GM13976 (cell line): ENCODE data around the gene RANBP17.
"Not testable (repeated sequence)": the region's sequence is repeated elsewhere in the genome, so short reads cannot be mapped to it uniquely, and the experiment has no call there.

Source experiments
- DNase-seq: peaks from one replicate; pipeline ENCODE4 v3.0.0; 2012; ENCODE audit warnings: low spot score
- in situ Hi-C: fragments of 300-500 bp; cut with MboI; formaldehyde crosslinking; loops from one replicate; pipeline ENCODE4 v1.12.0; 2022; ENCODE audit warnings: low sequenced_read_pairs, mixed read lengths, inconsistent platforms; ENCODE audit not compliant: unreplicated experiment
- TF ChIP-seq, protein P1 (sequence below): IDR thresholded peaks from 2 replicates; pipeline ENCODE4 v1.5.1; 2012; ENCODE audit warnings: borderline replicate concordance, mild to moderate bottlenecking; ENCODE audit not compliant: insufficient read depth; ENCODE audit errors: extremely low read depth, missing control alignments, control extremely low read depth

RANBP17 gene

DNA sequence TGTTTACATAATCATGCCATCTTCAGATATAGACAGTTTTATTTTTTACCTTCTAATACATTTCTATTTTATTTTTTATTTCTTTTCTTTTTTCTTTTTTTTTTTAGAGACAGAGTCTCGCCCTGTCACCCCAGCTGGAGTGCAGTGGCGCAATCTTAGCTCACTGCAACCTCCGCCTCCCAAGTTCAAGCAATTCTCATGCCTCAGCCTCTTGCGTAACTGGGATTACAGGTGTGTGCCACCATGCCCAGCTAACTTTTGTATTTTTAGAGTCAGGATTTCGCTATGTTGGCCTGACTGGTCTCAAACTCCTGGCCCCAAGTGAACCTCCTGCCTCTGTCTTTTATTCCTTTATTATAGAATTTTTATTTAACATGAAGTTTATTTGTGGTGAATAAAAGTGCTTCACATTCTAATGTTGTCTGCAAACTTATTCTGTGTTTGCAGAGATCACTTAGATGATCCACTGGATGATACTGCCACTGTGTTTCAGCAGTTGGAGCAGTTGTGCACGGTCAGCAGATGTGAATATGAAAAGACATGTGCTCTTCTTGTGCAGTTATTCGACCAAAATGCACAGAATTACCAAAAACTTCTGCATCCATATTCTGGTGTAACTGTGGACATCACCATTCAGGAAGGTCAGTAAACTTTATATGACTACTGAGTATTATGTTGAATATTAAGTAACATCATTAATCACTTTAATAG lies 62.2 kb downstream of the RANBP17 start:
- DNase-seq: no peak
- TF ChIP-seq, protein P1, sequence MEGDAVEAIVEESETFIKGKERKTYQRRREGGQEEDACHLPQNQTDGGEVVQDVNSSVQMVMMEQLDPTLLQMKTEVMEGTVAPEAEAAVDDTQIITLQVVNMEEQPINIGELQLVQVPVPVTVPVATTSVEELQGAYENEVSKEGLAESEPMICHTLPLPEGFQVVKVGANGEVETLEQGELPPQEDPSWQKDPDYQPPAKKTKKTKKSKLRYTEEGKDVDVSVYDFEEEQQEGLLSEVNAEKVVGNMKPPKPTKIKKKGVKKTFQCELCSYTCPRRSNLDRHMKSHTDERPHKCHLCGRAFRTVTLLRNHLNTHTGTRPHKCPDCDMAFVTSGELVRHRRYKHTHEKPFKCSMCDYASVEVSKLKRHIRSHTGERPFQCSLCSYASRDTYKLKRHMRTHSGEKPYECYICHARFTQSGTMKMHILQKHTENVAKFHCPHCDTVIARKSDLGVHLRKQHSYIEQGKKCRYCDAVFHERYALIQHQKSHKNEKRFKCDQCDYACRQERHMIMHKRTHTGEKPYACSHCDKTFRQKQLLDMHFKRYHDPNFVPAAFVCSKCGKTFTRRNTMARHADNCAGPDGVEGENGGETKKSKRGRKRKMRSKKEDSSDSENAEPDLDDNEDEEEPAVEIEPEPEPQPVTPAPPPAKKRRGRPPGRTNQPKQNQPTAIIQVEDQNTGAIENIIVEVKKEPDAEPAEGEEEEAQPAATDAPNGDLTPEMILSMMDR: no peak
- in situ Hi-C loops: no loop called here

DNA sequence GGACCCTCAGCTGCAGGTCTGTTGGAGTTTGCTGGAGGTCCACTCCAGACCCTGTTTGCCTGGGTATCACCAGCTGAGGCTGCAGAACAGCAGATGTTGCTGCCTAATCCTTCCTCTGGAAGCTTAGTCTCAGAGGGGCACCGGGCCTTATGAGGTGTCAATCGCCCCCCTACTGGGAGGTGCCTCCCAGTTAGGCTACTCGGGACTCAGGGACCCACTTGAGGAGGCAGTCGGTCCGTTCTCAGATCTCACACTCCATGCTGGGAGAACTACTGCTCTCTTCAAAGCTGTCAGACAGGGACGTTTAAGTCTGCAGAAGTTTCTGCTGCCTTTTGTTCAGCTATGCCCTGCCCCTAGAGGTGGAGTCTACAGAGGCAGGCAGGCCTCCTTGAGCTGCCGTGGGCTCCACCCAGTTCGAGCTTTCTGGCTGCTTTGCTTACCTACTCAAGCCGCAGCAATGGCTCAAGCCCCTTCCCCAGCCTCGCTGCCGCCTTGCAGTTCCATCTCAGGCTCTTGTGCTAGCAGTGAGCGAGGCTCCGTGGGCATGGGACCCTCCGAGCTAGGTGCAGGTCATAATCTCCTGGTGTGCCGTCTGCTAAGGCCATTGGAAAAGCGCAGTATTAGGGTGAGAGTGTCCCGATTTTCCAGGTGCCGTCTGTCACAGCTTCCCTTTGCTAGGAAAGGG lies 73.9 kb downstream of the RANBP17 start:
- in situ Hi-C loops, DNase-seq: not testable (repeated sequence)

DNA sequence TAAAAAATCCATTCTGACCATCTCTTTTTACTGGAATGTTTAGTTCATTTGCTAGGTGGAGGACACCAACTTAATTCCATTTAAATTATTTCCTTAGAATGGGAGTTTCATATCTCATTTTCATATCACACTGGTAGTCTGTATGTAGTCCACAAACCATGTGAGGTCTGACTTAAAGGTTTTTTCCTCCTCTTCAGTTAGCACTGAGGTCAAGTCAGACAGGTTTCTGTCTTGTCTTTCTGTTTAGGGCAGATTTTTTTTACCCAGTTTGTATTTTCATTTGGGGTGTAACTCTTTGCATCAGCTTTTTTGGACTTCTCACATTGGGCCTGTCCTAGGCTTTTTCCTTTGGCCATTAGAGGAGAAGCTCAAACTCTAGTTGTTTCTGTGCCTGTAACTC lies 75.3 kb downstream of the RANBP17 start:
- TF ChIP-seq, protein P1: no peak
- in situ Hi-C loops: no loop called here
- no peak for DNase-seq

DNA sequence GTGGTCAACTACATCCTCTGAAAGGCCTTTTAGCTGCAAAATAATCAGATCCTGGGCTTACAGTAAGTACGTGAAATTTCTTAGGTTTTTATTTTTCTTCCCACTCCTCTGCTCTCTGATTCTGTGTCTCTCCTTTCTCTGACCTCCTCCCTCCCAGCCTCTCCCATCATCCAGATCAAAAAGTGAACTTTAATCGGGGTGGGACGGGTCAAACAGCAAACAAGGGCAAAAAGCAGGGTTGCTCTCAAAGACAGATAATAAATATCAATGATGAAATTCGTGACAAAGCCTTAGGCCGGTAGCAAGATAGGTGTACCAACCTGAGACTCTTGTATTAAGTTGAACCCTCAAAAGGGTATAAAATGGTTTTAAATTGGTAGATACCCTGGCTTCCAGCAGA lies 76.1 kb downstream of the RANBP17 start:
- no peak for DNase-seq
- TF ChIP-seq, protein P1: no peak
- in situ Hi-C loops: no loop called here

DNA sequence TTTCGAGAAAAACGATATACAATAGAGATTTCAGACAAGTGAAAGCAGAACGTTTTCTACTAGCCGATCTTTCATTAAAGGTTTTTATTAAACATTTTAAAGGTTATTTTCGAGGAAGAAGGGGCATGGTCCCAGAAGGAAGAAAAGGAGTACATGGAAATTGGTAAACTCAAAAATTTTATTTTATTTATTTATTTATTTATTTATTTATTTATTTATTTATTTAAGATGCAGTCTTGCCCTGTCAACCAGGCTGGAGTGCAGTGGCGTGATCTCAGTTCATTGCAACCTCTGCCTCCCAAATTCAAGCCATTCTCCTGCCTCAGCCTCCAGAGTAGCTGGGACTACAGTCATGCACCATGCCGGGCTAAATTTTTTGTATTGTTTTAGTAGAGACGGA lies 77.4 kb downstream of the RANBP17 start:
- no peak for DNase-seq
- TF ChIP-seq, protein P1: no peak
- in situ Hi-C loops: no loop called here

DNA sequence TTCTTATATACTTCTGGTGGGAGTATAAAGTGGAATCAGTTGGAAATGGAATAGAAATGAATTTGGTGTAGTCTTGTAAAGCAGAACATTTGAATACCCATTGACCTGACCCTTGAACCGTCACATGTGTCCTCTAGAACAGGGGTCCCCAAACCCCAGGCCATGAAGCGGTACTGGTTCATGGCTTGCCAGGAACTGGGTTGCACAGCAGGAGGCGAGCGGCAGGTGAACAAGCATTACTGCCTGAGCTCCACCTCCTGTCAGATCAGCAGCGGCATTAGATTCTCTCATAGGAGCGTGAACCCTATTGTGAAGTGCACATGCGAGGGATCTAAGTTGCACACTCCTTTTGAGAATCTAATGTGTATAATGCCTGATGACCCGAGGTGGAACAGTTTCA lies 80.0 kb downstream of the RANBP17 start:
- in situ Hi-C loops: no loop called here
- DNase-seq: no peak
- TF ChIP-seq, protein P1: no peak

DNA sequence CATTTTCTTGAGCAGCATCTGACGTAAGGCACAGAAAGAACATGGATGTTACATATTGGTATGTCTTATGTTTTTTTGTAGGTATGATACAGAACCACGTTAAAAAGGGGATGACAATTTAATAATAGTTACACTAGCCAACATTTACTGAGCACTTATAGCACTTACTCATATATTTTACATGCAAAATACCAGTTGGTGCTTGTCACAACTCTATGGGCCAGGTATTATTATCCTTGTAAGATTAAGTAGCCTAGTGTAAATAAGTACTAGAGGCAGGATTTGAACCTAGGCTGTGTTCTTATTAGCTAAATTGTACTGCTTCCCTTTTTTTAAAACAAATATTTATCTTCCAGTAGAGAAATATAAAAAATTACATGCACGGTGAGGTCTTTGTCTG lies 83.5 kb downstream of the RANBP17 start:
- TF ChIP-seq, protein P1: no peak
- in situ Hi-C loops: no loop called here
- no peak for DNase-seq
